Gastroesophageal sphincter (tissue), 3 donors: Measurements from ENCODE around the gene RPLP1.

Experiments
- CTCF ChIP-seq, 4 experiments: fragments of 200-600 bp in 2 of 4; fragments of 450-650 bp in 2 of 4; sonication (generic) in 1 of 4; IDR thresholded peaks; one replicate each; pipeline ENCODE4 v1.5.1; 2017 to 2019; ENCODE audit warnings: antibody characterized with exemption in 4 of 4, mild to moderate bottlenecking in 2 of 4, moderate library complexity in 2 of 4
- EP300 ChIP-seq: sonication (generic); formaldehyde crosslinking; IDR thresholded peaks from one replicate; pipeline ENCODE4 v1.6.1; 2017; ENCODE audit warnings: antibody characterized with exemption, mild to moderate bottlenecking
- POLR2A ChIP-seq, 2 donors: fragments of 450-650 bp; IDR thresholded peaks; one replicate each; pipeline ENCODE4 v1.6.1; 2017; ENCODE audit warnings: antibody characterized with exemption in 2 of 2, mild to moderate bottlenecking in 2 of 2, moderate library complexity in 1 of 2
- POLR2AphosphoS5 ChIP-seq: sonication (generic); formaldehyde crosslinking; IDR thresholded peaks from one replicate; pipeline ENCODE4 v1.6.1; 2017; ENCODE audit warnings: antibody characterized with exemption

- TF ChIP-seq POLR2A (IDR thresholded peaks at IDR 0.05) (no peak), CTCF (IDR thresholded peaks at IDR 0.05) (no peak), POLR2AphosphoS5 (peak; percentile 56), EP300 (no peak)
These were observed 37.9 kb upstream of the RPLP1 start for GRCh38 chr15:69414701-69415167.
